Mammary epithelial cell (primary cell): ENCODE measurements around the gene RALGPS2.

Experiments used
- CTCF ChIP-seq, 2 donors: IDR thresholded peaks in 1 of 2; conservative IDR thresholded peaks in 1 of 2; 2 replicates each; pipeline ENCODE4 v1.5.1; 2011 to 2012; ENCODE audit warnings: inconsistent platforms in 2 of 2, low read length in 2 of 2, mild to moderate bottlenecking in 2 of 2, control low read depth in 1 of 2, low read depth in 1 of 2; ENCODE audit not compliant: insufficient read depth in 1 of 2; ENCODE audit errors: extremely low read depth in 1 of 2
- EZH2 ChIP-seq: IDR thresholded peaks from 2 replicates; pipeline ENCODE4 v1.6.1; 2012; ENCODE audit warnings: low read length, inconsistent platforms, borderline replicate concordance

- no peak for TF ChIP-seq CTCF (conservative IDR thresholded peaks at IDR 0.05 in 1 of 2, IDR thresholded peaks at IDR 0.05 in 1 of 2; ENCODE audit: extremely low read depth in 1 of 2, insufficient read depth in 1 of 2, low read depth in 1 of 2, low read length in 2 of 2)
- TF ChIP-seq EZH2, result no peak
Observed at GRCh38 chr1:178895928-178896327, 170.9 kb downstream of the RALGPS2 start.
